ENCODE results near the gene SPDYE4. TPM values are rescaled to one million over a fixed set of nuclear protein-coding genes. Genes with fewer than 3 reads are reported as not detected.

SPDYE4 gene
- total RNA-seq, 1 experiment from 2014 or later, result not detected

DNA sequence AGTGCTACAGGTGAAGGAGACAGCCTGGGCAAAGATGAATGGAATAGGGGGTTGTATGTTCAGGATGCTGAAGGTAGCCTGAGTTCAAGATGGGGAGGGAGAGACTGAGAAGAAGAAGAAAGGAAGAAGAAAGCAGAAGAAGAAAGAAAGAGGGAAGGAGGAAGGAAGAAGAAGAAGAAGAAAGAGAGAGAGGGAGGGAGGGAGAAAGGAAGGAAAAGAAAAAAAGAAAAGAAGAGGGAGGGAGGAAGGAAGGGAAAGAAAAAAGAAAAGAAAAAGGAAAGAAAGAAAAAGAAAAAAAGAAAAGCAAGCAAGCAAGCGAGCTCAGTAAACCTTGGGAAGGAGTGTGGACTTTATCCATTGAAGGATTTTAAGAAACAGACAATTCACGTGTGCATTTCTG, 21.6 kb downstream of the SPDYE4 start:
- TF ChIP-seq FOXP1 (CRISPR knock-in tag; IDR thresholded peaks at IDR 0.05; ENCODE audit: borderline replicate concordance), result no peak
- no peaks in the 10 kb centered on the region for H3K36me3 Mint-ChIP-seq
- no peak for ATAC-seq
- peaks cover 12% of the 10 kb centered on the region for H3K4me1 Mint-ChIP-seq
- CTCF ChIA-PET, result interaction anchor here (1.1 kb wide), 1 partner anchor 9 kb away, joined by 3 read pairs; no protein-coding TSS in a partner anchor
- no peak overlapping the region for H3K4me3 Mint-ChIP-seq
- no peak for DNase-seq (ENCODE audit: low spot score)
- POLR2A ChIA-PET, result interaction anchor here (0.6 to 0.7 kb wide), 2 partner anchors 9 to 168 kb away, joined by 3 read pairs; no protein-coding TSS in a partner anchor
- no peaks in the 10 kb centered on the region for H3K27me3 Mint-ChIP-seq (ENCODE audit: low read depth)
- no peak overlapping the region for H3K27ac Mint-ChIP-seq
- no peaks in the 10 kb centered on the region for H3K9me3 Mint-ChIP-seq

GRCh38 chr17:8736362-8736761, 22.0 kb downstream of the SPDYE4 start:
- Mint-ChIP-seq H3K27me3 (ENCODE audit: low read depth) (no peaks in the 10 kb centered on the region), H3K27ac (no peak overlapping the region), H3K4me3 (no peak overlapping the region), H3K36me3 (no peaks in the 10 kb centered on the region), H3K9me3 (peaks cover 2% of the 10 kb centered on the region; the same call in 1 of the 2 replicates), H3K4me1 (peaks cover 12% of the 10 kb centered on the region)
- TF ChIP-seq NFE2L1 (CRISPR knock-in tag; IDR thresholded peaks at IDR 0.05) (no peak), HMGXB4 (CRISPR knock-in tag; IDR thresholded peaks at IDR 0.05) (no peak), SOX15 (CRISPR knock-in tag; IDR thresholded peaks at IDR 0.05) (no peak), ZNF219 (CRISPR knock-in tag; IDR thresholded peaks at IDR 0.05; ENCODE audit: borderline replicate concordance) (no peak), FOXK1 (CRISPR knock-in tag; IDR thresholded peaks at IDR 0.05) (no peak), ELF4 (CRISPR knock-in tag; IDR thresholded peaks at IDR 0.05; ENCODE audit: low read depth) (no peak), GABPB1 (CRISPR knock-in tag; IDR thresholded peaks at IDR 0.05) (no peak), ZNF396 (CRISPR knock-in tag; IDR thresholded peaks at IDR 0.05; ENCODE audit: borderline replicate concordance) (no peak), NR1H2 (CRISPR knock-in tag; IDR thresholded peaks at IDR 0.05) (no peak), PRDM15 (CRISPR knock-in tag; IDR thresholded peaks at IDR 0.05) (no peak), HMGA2 (CRISPR knock-in tag; IDR thresholded peaks at IDR 0.05) (no peak)
- TF ChIP-seq, protein P1, sequence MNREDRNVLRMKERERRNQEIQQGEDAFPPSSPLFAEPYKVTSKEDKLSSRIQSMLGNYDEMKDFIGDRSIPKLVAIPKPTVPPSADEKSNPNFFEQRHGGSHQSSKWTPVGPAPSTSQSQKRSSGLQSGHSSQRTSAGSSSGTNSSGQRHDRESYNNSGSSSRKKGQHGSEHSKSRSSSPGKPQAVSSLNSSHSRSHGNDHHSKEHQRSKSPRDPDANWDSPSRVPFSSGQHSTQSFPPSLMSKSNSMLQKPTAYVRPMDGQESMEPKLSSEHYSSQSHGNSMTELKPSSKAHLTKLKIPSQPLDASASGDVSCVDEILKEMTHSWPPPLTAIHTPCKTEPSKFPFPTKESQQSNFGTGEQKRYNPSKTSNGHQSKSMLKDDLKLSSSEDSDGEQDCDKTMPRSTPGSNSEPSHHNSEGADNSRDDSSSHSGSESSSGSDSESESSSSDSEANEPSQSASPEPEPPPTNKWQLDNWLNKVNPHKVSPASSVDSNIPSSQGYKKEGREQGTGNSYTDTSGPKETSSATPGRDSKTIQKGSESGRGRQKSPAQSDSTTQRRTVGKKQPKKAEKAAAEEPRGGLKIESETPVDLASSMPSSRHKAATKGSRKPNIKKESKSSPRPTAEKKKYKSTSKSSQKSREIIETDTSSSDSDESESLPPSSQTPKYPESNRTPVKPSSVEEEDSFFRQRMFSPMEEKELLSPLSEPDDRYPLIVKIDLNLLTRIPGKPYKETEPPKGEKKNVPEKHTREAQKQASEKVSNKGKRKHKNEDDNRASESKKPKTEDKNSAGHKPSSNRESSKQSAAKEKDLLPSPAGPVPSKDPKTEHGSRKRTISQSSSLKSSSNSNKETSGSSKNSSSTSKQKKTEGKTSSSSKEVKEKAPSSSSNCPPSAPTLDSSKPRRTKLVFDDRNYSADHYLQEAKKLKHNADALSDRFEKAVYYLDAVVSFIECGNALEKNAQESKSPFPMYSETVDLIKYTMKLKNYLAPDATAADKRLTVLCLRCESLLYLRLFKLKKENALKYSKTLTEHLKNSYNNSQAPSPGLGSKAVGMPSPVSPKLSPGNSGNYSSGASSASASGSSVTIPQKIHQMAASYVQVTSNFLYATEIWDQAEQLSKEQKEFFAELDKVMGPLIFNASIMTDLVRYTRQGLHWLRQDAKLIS (CRISPR knock-in tag; IDR thresholded peaks at IDR 0.05; ENCODE audit: borderline replicate concordance), result no peak
- CTCF ChIA-PET, result interaction anchor here (1.1 kb wide), 1 partner anchor 10 kb away, joined by 3 read pairs; no protein-coding TSS in a partner anchor
- ATAC-seq (no peak), DNase-seq (ENCODE audit: low spot score) (no peak)
- POLR2A ChIA-PET, result interaction anchor here (0.6 kb wide), 1 partner anchor 168 kb away, joined by 3 read pairs; no protein-coding TSS in a partner anchor

All from WTC11 (cell line).